ENCODE results near the gene RAB19.

DNA sequence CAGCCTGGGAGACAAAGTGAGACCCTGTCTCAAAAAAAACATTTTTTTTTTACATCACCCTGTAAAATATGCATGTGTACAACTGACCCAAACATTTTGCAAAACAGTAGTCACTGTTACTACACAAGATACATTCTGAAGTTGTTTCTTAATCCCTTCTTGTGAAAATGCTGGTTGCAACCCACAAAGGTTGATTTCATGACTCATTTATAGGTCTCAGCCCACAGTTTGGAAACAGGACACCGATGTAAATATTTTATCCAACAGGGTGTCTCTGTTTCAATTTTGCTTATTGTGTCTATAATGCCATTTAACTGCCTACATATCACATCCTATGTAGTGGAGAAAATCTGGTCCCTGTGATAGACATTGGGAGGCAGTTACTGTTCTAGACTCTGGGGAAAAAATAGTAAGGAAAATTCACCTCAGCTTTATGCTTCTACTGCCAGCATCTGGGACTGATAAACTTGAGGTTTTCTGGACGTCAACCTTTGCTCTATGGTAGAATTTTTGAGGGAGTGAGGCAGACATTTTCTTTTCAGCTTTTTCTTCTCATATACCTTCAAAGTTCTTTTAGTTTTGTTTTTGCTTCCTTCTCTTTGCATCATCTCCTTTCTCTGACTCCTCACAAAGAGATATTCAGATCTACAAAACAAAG, 1.6 kb upstream of the RAB19 start:
- TF ChIP-seq, protein P1, sequence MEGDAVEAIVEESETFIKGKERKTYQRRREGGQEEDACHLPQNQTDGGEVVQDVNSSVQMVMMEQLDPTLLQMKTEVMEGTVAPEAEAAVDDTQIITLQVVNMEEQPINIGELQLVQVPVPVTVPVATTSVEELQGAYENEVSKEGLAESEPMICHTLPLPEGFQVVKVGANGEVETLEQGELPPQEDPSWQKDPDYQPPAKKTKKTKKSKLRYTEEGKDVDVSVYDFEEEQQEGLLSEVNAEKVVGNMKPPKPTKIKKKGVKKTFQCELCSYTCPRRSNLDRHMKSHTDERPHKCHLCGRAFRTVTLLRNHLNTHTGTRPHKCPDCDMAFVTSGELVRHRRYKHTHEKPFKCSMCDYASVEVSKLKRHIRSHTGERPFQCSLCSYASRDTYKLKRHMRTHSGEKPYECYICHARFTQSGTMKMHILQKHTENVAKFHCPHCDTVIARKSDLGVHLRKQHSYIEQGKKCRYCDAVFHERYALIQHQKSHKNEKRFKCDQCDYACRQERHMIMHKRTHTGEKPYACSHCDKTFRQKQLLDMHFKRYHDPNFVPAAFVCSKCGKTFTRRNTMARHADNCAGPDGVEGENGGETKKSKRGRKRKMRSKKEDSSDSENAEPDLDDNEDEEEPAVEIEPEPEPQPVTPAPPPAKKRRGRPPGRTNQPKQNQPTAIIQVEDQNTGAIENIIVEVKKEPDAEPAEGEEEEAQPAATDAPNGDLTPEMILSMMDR (IDR thresholded peaks at IDR 0.05) = no peak
- no peak for TF ChIP-seq EP300 (IDR thresholded peaks at IDR 0.05)
- TF ChIP-seq POLR2A (IDR thresholded peaks at IDR 0.05) = no peak
